ENCODE measurements around the gene DISP2. TPM values are rescaled to one million over a fixed set of nuclear protein-coding genes. Genes with fewer than 3 reads are reported as not detected.
A peak's percentile ranks its signal among the peaks of the same experiment; 100 is the strongest.

The DISP2 gene
- total and polyA plus RNA-seq, 2 of the 8 experiments (the other 6 are each of a cell fraction or from before 2014, with no cell fraction given) = 0.45 to 1.2 TPM

GRCh38 chr15:40382580-40383456, 24.8 kb downstream of the DISP2 start, which contains the start of gene KNSTRN (continued):
- TF ChIP-seq CHD1 (IDR thresholded peaks at IDR 0.05; ENCODE audit: low read depth, low read length) (no peak), MAX (IDR thresholded peaks at IDR 0.05) (peak; percentile 37; the same call in 1 of the 2 replicates), GABPA (IDR thresholded peaks at IDR 0.05; ENCODE audit: borderline replicate concordance, insufficient read depth, low read length) (peak; percentile 99), KDM5A (IDR thresholded peaks at IDR 0.05; ENCODE audit: low read length) (peak; percentile 75), RBBP5 (IDR thresholded peaks at IDR 0.05; ENCODE audit: borderline replicate concordance, low read depth, low read length) (peak; percentile 68), HDAC6 (IDR thresholded peaks at IDR 0.05; ENCODE audit: low read depth, low read length) (no peak), RNF2 (IDR thresholded peaks at IDR 0.05; ENCODE audit: borderline replicate concordance, low read depth, low read length, missing control alignments, poor library complexity, severe bottlenecking) (no peak), SIN3A (conservative IDR thresholded peaks at IDR 0.05 in 1 of 2, IDR thresholded peaks at IDR 0.05 in 1 of 2; ENCODE audit: low read depth in 1 of 2, low read length in 2 of 2) (peak; percentile 87 to 92; a peak in 3 of 4 replicates), SIRT6 (IDR thresholded peaks at IDR 0.05; ENCODE audit: low read length) (no peak), ZNF274 (IDR thresholded peaks at IDR 0.05; ENCODE audit: borderline replicate concordance, extremely low read depth, low read length) (no peak), ASH2L (IDR thresholded peaks at IDR 0.05; ENCODE audit: low read length) (peak; percentile 94), BACH1 (IDR thresholded peaks at IDR 0.05; ENCODE audit: low read length) (no peak), CREB1 (IDR thresholded peaks at IDR 0.05) (peak; percentile 68), KDM4A (IDR thresholded peaks at IDR 0.05; ENCODE audit: low read depth, low read length, severe bottlenecking) (peak; percentile 87), SIX5 (IDR thresholded peaks at IDR 0.05; ENCODE audit: low read depth, low read length) (peak; percentile 59), CTBP2 (IDR thresholded peaks at IDR 0.05; ENCODE audit: borderline replicate concordance, insufficient read depth, insufficient read length, low read length) (no peak), HDAC2 (IDR thresholded peaks at IDR 0.05; ENCODE audit: borderline replicate concordance in 1 of 2, low read depth in 2 of 2, low read length in 2 of 2) (no peak; a peak in 1 of 4 replicates), POU5F1 (IDR thresholded peaks at IDR 0.05; ENCODE audit: low read depth, low read length) (no peak), CHD2 (IDR thresholded peaks at IDR 0.05; ENCODE audit: low read length) (no peak), CBX5 (IDR thresholded peaks at IDR 0.05; ENCODE audit: low read depth, low read length) (no peak)
- TF ChIP-seq, protein P1, sequence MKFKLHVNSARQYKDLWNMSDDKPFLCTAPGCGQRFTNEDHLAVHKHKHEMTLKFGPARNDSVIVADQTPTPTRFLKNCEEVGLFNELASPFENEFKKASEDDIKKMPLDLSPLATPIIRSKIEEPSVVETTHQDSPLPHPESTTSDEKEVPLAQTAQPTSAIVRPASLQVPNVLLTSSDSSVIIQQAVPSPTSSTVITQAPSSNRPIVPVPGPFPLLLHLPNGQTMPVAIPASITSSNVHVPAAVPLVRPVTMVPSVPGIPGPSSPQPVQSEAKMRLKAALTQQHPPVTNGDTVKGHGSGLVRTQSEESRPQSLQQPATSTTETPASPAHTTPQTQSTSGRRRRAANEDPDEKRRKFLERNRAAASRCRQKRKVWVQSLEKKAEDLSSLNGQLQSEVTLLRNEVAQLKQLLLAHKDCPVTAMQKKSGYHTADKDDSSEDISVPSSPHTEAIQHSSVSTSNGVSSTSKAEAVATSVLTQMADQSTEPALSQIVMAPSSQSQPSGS (IDR thresholded peaks at IDR 0.05; ENCODE audit: low read length) = no peak

Data from H1 (cell line).